GM10847 (cell line): ENCODE data around the gene ANKRD13D.

Experiments
- POLR2A ChIP-seq: IDR thresholded peaks from 2 replicates; pipeline ENCODE4 v1.6.1; 2011; ENCODE audit not compliant: insufficient read length; ENCODE audit errors: extremely low read depth

Gene ANKRD13D

GRCh38 chr11:67278135-67278938, 10.8 kb upstream of the ANKRD13D start:
- no peak for TF ChIP-seq POLR2A

- TF ChIP-seq POLR2A = no peak
Observed at GRCh38 chr11:67278939-67279588, 10.0 kb upstream of the ANKRD13D start.

- no peak for TF ChIP-seq POLR2A
Observed at GRCh38 chr11:67279589-67280340, 9.3 kb upstream of the ANKRD13D start.

- no peak for TF ChIP-seq POLR2A
Observed at GRCh38 chr11:67280341-67280787, 8.7 kb upstream of the ANKRD13D start.

- no peak for TF ChIP-seq POLR2A
Observed at GRCh38 chr11:67280788-67281551, 8.1 kb upstream of the ANKRD13D start.

- no peak for TF ChIP-seq POLR2A
Observed at GRCh38 chr11:67281552-67282150, 7.5 kb upstream of the ANKRD13D start.

GRCh38 chr11:67282155-67282875, 6.8 kb upstream of the ANKRD13D start:
- no peak for TF ChIP-seq POLR2A

GRCh38 chr11:67282876-67283371, 6.2 kb upstream of the ANKRD13D start:
- TF ChIP-seq POLR2A = no peak

- TF ChIP-seq POLR2A = no peak
Observed at GRCh38 chr11:67283481-67283963, 5.6 kb upstream of the ANKRD13D start.

- no peak for TF ChIP-seq POLR2A
Observed at GRCh38 chr11:67284811-67285540, 4.1 kb upstream of the ANKRD13D start.

GRCh38 chr11:67285541-67286498, 3.3 kb upstream of the ANKRD13D start:
- TF ChIP-seq POLR2A = no peak

GRCh38 chr11:67286621-67287333, 2.3 kb upstream of the ANKRD13D start:
- TF ChIP-seq POLR2A = no peak
